Immature natural killer cell (primary cell): ENCODE results near the gene ZFP64. TPM values are rescaled to one million over a fixed set of nuclear protein-coding genes. Genes with fewer than 3 reads are reported as not detected.

Source experiments
- DNase-seq, 3 donors: peaks; one replicate each; pipeline ENCODE4 v3.0.0; 2022; ENCODE audit warnings: mixed read lengths in 1 of 3
- H3K27ac Mint-ChIP-seq, 6 donors: one replicate each; pipeline ENCODE4 v1.8.0; 2020; ENCODE audit warnings: mixed read lengths in 6 of 6, mild to moderate bottlenecking in 5 of 6, inconsistent platforms in 4 of 6, moderate library complexity in 3 of 6
- H3K27me3 Mint-ChIP-seq, 3 donors: one replicate each; pipeline ENCODE4 v1.8.0; 2020 to 2021; ENCODE audit warnings: low read depth in 3 of 3, mild to moderate bottlenecking in 3 of 3, mixed read lengths in 3 of 3, moderate library complexity in 3 of 3, inconsistent platforms in 1 of 3
- H3K36me3 Mint-ChIP-seq, 3 donors: one replicate each; pipeline ENCODE4 v1.8.0; 2020; ENCODE audit warnings: mixed read lengths in 3 of 3, inconsistent platforms in 2 of 3, mild to moderate bottlenecking in 2 of 3
- H3K4me1 Mint-ChIP-seq, 2 donors: one replicate each; pipeline ENCODE4 v1.8.0; 2020; ENCODE audit warnings: inconsistent platforms in 2 of 2, mild to moderate bottlenecking in 2 of 2, mixed read lengths in 2 of 2, moderate library complexity in 1 of 2
- H3K4me3 Mint-ChIP-seq, 5 donors: one replicate each; pipeline ENCODE4 v1.8.0; 2020; ENCODE audit warnings: mild to moderate bottlenecking in 5 of 5, mixed read lengths in 5 of 5, inconsistent platforms in 3 of 5, moderate library complexity in 3 of 5
- H3K9me3 Mint-ChIP-seq, 6 donors: one replicate each; pipeline ENCODE4 v1.8.0; 2020; ENCODE audit warnings: mild to moderate bottlenecking in 6 of 6, mixed read lengths in 6 of 6, inconsistent platforms in 4 of 6, moderate library complexity in 3 of 6
- polyA plus RNA-seq, 3 donors: library from polyadenylated mRNA; unstranded; fragments of 300-500 nt; fragmentation: Illumina TruSeq; gene quantifications; one replicate each; pipeline ENCODE4 v1.2.3, GENCODE V29; 2021

The ZFP64 gene
- polyA plus RNA-seq, 3 donors from 2014 or later = 3.7 to 16.8 (median 5.7) TPM

- H3K36me3 Mint-ChIP-seq = peaks cover 0 to 5% (median 0%) of the 10 kb centered on the region in 3 donors
- H3K4me3 Mint-ChIP-seq = no peak overlapping the region
- peaks cover 0 to 3% (median 0%) of the 10 kb centered on the region in 3 donors for H3K27me3 Mint-ChIP-seq
- H3K9me3 Mint-ChIP-seq = peaks cover 0 to 2% (median 0%) of the 10 kb centered on the region in 6 donors
- no peak overlapping the region for H3K27ac Mint-ChIP-seq
- no peak for DNase-seq
- H3K4me1 Mint-ChIP-seq = peaks cover 0 to 13% of the 10 kb centered on the region in 2 donors
Measured at GRCh38 chr20:52131048-52131643, 60.4 kb downstream of the ZFP64 start.

GRCh38 chr20:52130406-52130805, 61.2 kb downstream of the ZFP64 start:
- Mint-ChIP-seq H3K36me3 (peaks cover 0 to 5% (median 0%) of the 10 kb centered on the region in 3 donors), H3K9me3 (peaks cover 0 to 2% (median 0%) of the 10 kb centered on the region in 6 donors), H3K27me3 (peaks cover 0 to 3% (median 0%) of the 10 kb centered on the region in 3 donors), H3K4me3 (no peak overlapping the region), H3K27ac (no peak overlapping the region), H3K4me1 (peaks cover 0 to 13% of the 10 kb centered on the region in 2 donors)
- no peak for DNase-seq

- DNase-seq = no peak
- Mint-ChIP-seq H3K4me1 (peaks cover 0 to 13% of the 10 kb centered on the region in 2 donors), H3K9me3 (peaks cover 0 to 2% (median 0%) of the 10 kb centered on the region in 6 donors), H3K36me3 (peaks cover 0 to 5% (median 0%) of the 10 kb centered on the region in 3 donors), H3K27ac (peak overlapping the region in 1 of 6 donors; percentile 1), H3K27me3 (peaks cover 0 to 3% (median 0%) of the 10 kb centered on the region in 3 donors), H3K4me3 (no peak overlapping the region)
Measured at GRCh38 chr20:52129611-52130010, 62.0 kb downstream of the ZFP64 start.

- peak overlapping the region in 1 of 6 donors; percentile 50 for H3K27ac Mint-ChIP-seq
- no peak overlapping the region for H3K4me3 Mint-ChIP-seq
Measured at GRCh38 chr20:52127309-52127708, 64.3 kb downstream of the ZFP64 start.

GRCh38 chr20:52124821-52125220, 66.8 kb downstream of the ZFP64 start:
- peaks cover 0 to 3% (median 0%) of the 10 kb centered on the region in 3 donors for H3K27me3 Mint-ChIP-seq
- no peak overlapping the region for H3K4me3 Mint-ChIP-seq
- H3K9me3 Mint-ChIP-seq = no peaks in the 10 kb centered on the region
- peaks cover 0 to 7% (median 3%) of the 10 kb centered on the region in 3 donors for H3K36me3 Mint-ChIP-seq
- H3K4me1 Mint-ChIP-seq = peaks cover 0 to 13% of the 10 kb centered on the region in 2 donors
- H3K27ac Mint-ChIP-seq = no peak overlapping the region
- no peak for DNase-seq

More at GRCh38 chr20:52127309-52127708, 64.3 kb downstream of the ZFP64 start:
- peaks cover 0 to 13% of the 10 kb centered on the region in 2 donors for H3K4me1 Mint-ChIP-seq
- H3K9me3 Mint-ChIP-seq = peaks cover 0 to 2% (median 0%) of the 10 kb centered on the region in 6 donors
- H3K36me3 Mint-ChIP-seq = peaks cover 0 to 3% (median 0%) of the 10 kb centered on the region in 3 donors
- peaks cover 0 to 3% (median 0%) of the 10 kb centered on the region in 3 donors for H3K27me3 Mint-ChIP-seq
- DNase-seq = no peak

- Mint-ChIP-seq H3K4me3 (no peak overlapping the region), H3K36me3 (peaks cover 0 to 16% (median 9%) of the 10 kb centered on the region in 3 donors), H3K9me3 (no peaks in the 10 kb centered on the region), H3K4me1 (no peaks in the 10 kb centered on the region), H3K27me3 (peaks cover 0 to 2% (median 0%) of the 10 kb centered on the region in 3 donors), H3K27ac (no peak overlapping the region)
- no peak for DNase-seq
Measured at GRCh38 chr20:52118696-52119095, 72.9 kb downstream of the ZFP64 start.

GRCh38 chr20:52118016-52118623, 73.5 kb downstream of the ZFP64 start:
- Mint-ChIP-seq H3K27ac (no peak overlapping the region), H3K36me3 (peaks cover 0 to 16% (median 11%) of the 10 kb centered on the region in 3 donors), H3K4me1 (no peaks in the 10 kb centered on the region), H3K27me3 (peaks cover 0 to 2% (median 0%) of the 10 kb centered on the region in 3 donors), H3K4me3 (no peak overlapping the region), H3K9me3 (no peaks in the 10 kb centered on the region)
- no peak for DNase-seq

- H3K4me1 Mint-ChIP-seq = peaks cover 0 to 7% of the 10 kb centered on the region in 2 donors
- DNase-seq = no peak
- no peak overlapping the region for H3K27ac Mint-ChIP-seq
- H3K27me3 Mint-ChIP-seq = peaks cover 0 to 6% (median 4%) of the 10 kb centered on the region in 3 donors
- peaks cover 0 to 17% (median 3%) of the 10 kb centered on the region in 3 donors for H3K36me3 Mint-ChIP-seq
- H3K4me3 Mint-ChIP-seq = no peak overlapping the region
- H3K9me3 Mint-ChIP-seq = no peaks in the 10 kb centered on the region
Measured at GRCh38 chr20:52110456-52110855, 81.1 kb downstream of the ZFP64 start.

GRCh38 chr20:52105442-52106422, 85.8 kb downstream of the ZFP64 start:
- no peak overlapping the region for H3K27ac Mint-ChIP-seq
- H3K4me1 Mint-ChIP-seq = peaks cover 24 to 31% of the 10 kb centered on the region in 2 donors
- peak overlapping the region in 4 of 5 donors; percentile 49 to 66 (median 55) for H3K4me3 Mint-ChIP-seq
- H3K27me3 Mint-ChIP-seq = peaks cover 15 to 21% (median 16%) of the 10 kb centered on the region in 3 donors
- DNase-seq = no peak
- peaks cover 0 to 13% (median 1%) of the 10 kb centered on the region in 3 donors for H3K36me3 Mint-ChIP-seq
- no peaks in the 10 kb centered on the region for H3K9me3 Mint-ChIP-seq

GRCh38 chr20:52104546-52105441, 86.8 kb downstream of the ZFP64 start:
- Mint-ChIP-seq H3K9me3 (no peaks in the 10 kb centered on the region), H3K36me3 (peaks cover 0 to 4% (median 0%) of the 10 kb centered on the region in 3 donors), H3K4me3 (peak overlapping the region; percentile 78 to 86 (median 85)), H3K4me1 (peaks cover 24 to 31% of the 10 kb centered on the region in 2 donors), H3K27me3 (peaks cover 15 to 23% (median 16%) of the 10 kb centered on the region in 3 donors), H3K27ac (no peak overlapping the region)
- no peak for DNase-seq

- peak overlapping the region in 2 of 6 donors; percentile 24 to 27 for H3K27ac Mint-ChIP-seq
- DNase-seq = peak; percentile 25 to 36 (median 35)
- H3K4me1 Mint-ChIP-seq = peaks cover 24 to 31% of the 10 kb centered on the region in 2 donors
Measured at GRCh38 chr20:52103913-52104545, 87.5 kb downstream of the ZFP64 start.

GRCh38 chr20:52103335-52103912, 88.2 kb downstream of the ZFP64 start:
- no peak for DNase-seq
- peaks cover 0 to 3% (median 0%) of the 10 kb centered on the region in 3 donors for H3K36me3 Mint-ChIP-seq
- H3K4me3 Mint-ChIP-seq = peak overlapping the region; percentile 78 to 86 (median 85)
- H3K27ac Mint-ChIP-seq = peak overlapping the region in 1 of 6 donors; percentile 27
- H3K4me1 Mint-ChIP-seq = peaks cover 24 to 31% of the 10 kb centered on the region in 2 donors
- peaks cover 15 to 23% (median 16%) of the 10 kb centered on the region in 3 donors for H3K27me3 Mint-ChIP-seq
- H3K9me3 Mint-ChIP-seq = no peaks in the 10 kb centered on the region

More at GRCh38 chr20:52103913-52104545, 87.5 kb downstream of the ZFP64 start:
- Mint-ChIP-seq H3K9me3 (no peaks in the 10 kb centered on the region), H3K36me3 (peaks cover 0 to 3% (median 0%) of the 10 kb centered on the region in 3 donors), H3K27me3 (peaks cover 15 to 23% (median 16%) of the 10 kb centered on the region in 3 donors), H3K4me3 (peak overlapping the region; percentile 78 to 86 (median 85))
